ENCODE data around the gene CACNG4. TPM values are rescaled to one million over a fixed set of nuclear protein-coding genes. Genes with fewer than 3 reads are reported as not detected.

CACNG4 gene
- total and polyA plus RNA-seq, 9 of the 15 experiments (the other 6 are each of a cell fraction or from before 2014, with no cell fraction given) = 0.07 TPM; not detected in 8

DNA sequence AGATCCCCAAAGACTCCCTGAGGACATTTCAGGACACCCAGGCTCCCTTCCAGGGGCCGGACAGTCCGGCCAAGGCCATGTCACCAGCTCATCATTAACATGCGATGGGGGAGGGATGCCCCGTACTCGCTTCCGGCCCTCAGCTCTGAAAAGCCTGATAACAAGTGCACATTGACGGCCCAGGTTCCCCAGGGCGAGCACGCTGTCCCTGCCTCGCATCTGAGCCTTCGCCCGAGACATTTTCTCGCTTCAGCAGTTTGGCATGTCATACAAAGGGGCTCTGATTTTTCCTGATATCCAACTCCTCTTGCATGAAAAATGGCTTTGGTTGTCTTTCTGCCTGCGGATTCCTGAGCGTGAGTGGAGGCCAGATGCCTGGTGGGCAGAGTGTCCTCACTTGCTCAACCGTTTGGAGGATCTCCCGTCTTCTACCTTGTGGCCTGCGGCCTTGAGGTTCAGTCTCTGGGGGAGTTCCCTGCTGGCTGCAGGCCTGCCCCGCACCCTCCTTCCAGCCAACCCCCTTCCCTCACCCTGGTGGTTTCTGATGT is 14.1 kb downstream of the CACNG4 start (continued):
- TF ChIP-seq STAT5B (CRISPR knock-in tag; IDR thresholded peaks at IDR 0.05) (no peak), ETV1 (tag; conservative IDR thresholded peaks at IDR 0.05; ENCODE audit: low read depth) (peak; percentile 72), GABPA (tag; conservative IDR thresholded peaks at IDR 0.05; ENCODE audit: low read depth) (peak; percentile 63), NCOA6 (IDR thresholded peaks at IDR 0.05) (no peak), RBM39 (optimal IDR thresholded peaks at IDR 0.05; ENCODE audit: low read depth, low read length) (no peak), L3MBTL2 (IDR thresholded peaks at IDR 0.05) (peak; percentile 54), EP400 (IDR thresholded peaks at IDR 0.05) (no peak), SMAD4 (CRISPR knock-in tag; conservative IDR thresholded peaks at IDR 0.05) (peak; percentile 56), PBX2 (CRISPR knock-in tag; IDR thresholded peaks at IDR 0.05; ENCODE audit: low read depth) (no peak), PBX2 (tag; conservative IDR thresholded peaks at IDR 0.05; ENCODE audit: low read depth) (peak; percentile 87), CTBP1 (IDR thresholded peaks at IDR 0.05; ENCODE audit: borderline replicate concordance) (0 out of 2 replicates have a peak, but pooled peaks have one; percentile 29), U2AF1 (optimal IDR thresholded peaks at IDR 0.05; ENCODE audit: low read depth, low read length) (no peak), TFAM (CRISPR knock-in tag; conservative IDR thresholded peaks at IDR 0.05) (no peak), AFF4 (CRISPR knock-in tag; IDR thresholded peaks at IDR 0.05) (no peak), MEIS2 (IDR thresholded peaks at IDR 0.05; ENCODE audit: partially characterized antibody) (peak; percentile 72)
- TF ChIP-seq, protein P1, sequence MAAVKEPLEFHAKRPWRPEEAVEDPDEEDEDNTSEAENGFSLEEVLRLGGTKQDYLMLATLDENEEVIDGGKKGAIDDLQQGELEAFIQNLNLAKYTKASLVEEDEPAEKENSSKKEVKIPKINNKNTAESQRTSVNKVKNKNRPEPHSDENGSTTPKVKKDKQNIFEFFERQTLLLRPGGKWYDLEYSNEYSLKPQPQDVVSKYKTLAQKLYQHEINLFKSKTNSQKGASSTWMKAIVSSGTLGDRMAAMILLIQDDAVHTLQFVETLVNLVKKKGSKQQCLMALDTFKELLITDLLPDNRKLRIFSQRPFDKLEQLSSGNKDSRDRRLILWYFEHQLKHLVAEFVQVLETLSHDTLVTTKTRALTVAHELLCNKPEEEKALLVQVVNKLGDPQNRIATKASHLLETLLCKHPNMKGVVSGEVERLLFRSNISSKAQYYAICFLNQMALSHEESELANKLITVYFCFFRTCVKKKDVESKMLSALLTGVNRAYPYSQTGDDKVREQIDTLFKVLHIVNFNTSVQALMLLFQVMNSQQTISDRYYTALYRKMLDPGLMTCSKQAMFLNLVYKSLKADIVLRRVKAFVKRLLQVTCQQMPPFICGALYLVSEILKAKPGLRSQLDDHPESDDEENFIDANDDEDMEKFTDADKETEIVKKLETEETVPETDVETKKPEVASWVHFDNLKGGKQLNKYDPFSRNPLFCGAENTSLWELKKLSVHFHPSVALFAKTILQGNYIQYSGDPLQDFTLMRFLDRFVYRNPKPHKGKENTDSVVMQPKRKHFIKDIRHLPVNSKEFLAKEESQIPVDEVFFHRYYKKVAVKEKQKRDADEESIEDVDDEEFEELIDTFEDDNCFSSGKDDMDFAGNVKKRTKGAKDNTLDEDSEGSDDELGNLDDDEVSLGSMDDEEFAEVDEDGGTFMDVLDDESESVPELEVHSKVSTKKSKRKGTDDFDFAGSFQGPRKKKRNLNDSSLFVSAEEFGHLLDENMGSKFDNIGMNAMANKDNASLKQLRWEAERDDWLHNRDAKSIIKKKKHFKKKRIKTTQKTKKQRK (IDR thresholded peaks at IDR 0.05; ENCODE audit: borderline replicate concordance, low read depth, low read length) = no peak

Measured in K562 (cell line).